ENCODE results near the gene FASN. TPM values are rescaled to one million over a fixed set of nuclear protein-coding genes. Genes with fewer than 3 reads are reported as not detected.

FASN gene
- total RNA-seq, 1 donor from 2014 or later = 90.9 TPM

DNA sequence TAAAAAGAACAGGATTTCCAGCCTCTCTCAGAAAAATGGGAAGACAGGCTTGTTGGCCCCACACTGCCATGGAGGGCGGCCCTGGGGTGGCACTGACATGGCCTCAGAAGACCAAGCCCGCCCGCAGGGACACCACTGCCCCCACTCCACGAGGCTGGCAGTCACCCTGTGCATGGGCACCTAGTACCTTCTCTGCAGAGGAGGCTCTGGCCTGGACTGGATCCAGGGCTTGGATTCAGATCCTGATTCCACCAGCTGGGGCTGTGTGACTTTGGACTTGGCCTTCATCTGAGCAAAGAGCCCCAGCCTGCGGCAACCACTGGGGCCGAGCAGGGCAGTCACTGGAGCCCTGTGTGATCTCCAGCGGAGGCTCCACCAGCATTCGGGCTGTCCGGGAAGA, 16.8 kb upstream of the FASN start:
- Histone ChIP-seq H3K27ac (no peak overlapping the region), H3K9me3 (no peaks in the 10 kb centered on the region), H3K27me3 (no peaks in the 10 kb centered on the region), H3K4me1 (no peaks in the 10 kb centered on the region), H3K36me3 (peaks cover 3 to 20% of the 10 kb centered on the region in 2 donors), H3K4me3 (no peak overlapping the region)
- DNase-seq (ENCODE audit: low spot score in 2 of 2) = no peak
- intact Hi-C loops (cut with DNase I) = no loop called here
- TF ChIP-seq, protein P1, sequence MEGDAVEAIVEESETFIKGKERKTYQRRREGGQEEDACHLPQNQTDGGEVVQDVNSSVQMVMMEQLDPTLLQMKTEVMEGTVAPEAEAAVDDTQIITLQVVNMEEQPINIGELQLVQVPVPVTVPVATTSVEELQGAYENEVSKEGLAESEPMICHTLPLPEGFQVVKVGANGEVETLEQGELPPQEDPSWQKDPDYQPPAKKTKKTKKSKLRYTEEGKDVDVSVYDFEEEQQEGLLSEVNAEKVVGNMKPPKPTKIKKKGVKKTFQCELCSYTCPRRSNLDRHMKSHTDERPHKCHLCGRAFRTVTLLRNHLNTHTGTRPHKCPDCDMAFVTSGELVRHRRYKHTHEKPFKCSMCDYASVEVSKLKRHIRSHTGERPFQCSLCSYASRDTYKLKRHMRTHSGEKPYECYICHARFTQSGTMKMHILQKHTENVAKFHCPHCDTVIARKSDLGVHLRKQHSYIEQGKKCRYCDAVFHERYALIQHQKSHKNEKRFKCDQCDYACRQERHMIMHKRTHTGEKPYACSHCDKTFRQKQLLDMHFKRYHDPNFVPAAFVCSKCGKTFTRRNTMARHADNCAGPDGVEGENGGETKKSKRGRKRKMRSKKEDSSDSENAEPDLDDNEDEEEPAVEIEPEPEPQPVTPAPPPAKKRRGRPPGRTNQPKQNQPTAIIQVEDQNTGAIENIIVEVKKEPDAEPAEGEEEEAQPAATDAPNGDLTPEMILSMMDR (IDR thresholded peaks at IDR 0.05) = no peak

DNA sequence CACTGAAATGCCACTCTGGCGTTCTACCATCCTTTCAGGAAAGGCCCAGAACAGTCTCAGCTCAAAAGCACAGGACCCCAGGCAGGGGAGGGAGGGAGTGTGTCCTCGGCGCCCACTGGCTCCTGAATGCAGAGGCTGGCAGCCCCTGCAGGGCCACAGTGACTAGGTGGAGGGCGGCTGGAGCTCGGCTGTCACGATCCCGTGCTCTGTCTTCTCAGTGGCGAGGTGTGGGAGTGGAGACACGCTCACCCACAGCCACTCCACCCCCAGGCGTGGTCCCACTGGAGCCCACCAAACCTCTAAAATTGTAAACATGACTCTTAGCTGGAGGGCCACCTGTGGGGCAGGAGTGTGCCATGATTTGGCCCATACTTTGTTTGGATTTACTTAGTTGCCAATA, 16.4 kb upstream of the FASN start:
- no peaks in the 10 kb centered on the region for H3K27me3 ChIP-seq
- H3K9me3 ChIP-seq = no peaks in the 10 kb centered on the region
- H3K4me1 ChIP-seq = no peaks in the 10 kb centered on the region
- no peak for DNase-seq (ENCODE audit: low spot score in 2 of 2)
- intact Hi-C loops (cut with DNase I) = no loop called here
- TF ChIP-seq, protein P1 (IDR thresholded peaks at IDR 0.05) = no peak
- no peak overlapping the region for H3K27ac ChIP-seq
- no peak overlapping the region for H3K4me3 ChIP-seq
- H3K36me3 ChIP-seq = peaks cover 3 to 20% of the 10 kb centered on the region in 2 donors

DNA sequence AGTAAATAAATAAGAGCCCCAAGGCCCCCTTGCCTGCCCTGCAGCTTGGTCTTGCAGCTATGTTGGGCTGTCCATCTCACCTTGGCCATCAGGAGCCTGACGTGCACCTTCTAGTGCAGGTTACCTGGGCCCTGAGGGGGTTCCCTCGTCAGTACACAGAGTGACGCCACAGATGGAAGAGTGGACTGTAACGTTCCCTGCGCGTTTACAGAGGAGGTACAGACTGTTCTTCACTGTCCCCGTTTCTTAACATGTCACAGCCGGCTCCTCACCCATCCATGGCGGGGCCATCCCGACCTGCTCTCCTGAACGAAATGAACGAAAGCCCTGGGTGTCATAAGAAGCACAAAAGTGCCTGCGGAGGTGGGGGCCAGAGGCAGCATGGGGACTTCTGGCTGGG, 15.9 kb upstream of the FASN start:
- Histone ChIP-seq H3K4me1 (no peaks in the 10 kb centered on the region), H3K27me3 (no peaks in the 10 kb centered on the region), H3K4me3 (no peak overlapping the region), H3K27ac (no peak overlapping the region), H3K36me3 (peaks cover 3 to 20% of the 10 kb centered on the region in 2 donors), H3K9me3 (no peaks in the 10 kb centered on the region)
- DNase-seq (ENCODE audit: low spot score in 2 of 2) = no peak
- TF ChIP-seq, protein P1 (IDR thresholded peaks at IDR 0.05) = no peak
- intact Hi-C loops (cut with DNase I) = no loop called here

DNA sequence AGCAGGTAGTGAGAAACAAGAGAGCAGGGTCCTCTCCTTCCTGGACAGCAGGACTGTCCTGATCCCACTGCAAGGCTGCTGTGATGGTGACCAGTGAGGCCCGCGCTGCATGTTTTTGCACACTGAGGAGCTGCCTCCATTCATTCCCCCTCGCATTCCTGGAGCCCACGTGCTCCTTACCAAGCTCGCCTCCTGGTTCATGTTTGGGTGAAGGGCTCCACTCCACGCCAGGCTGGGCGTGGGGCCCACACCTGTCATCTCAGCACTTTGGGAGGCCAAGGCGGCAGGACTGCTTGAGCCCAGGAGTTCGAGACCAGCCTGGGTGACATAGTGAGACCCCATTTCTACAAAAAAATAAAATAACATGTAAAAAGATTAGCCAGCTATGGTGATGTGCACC, 15.4 kb upstream of the FASN start:
- intact Hi-C loops (cut with DNase I) = no loop called here
- TF ChIP-seq, protein P1 (IDR thresholded peaks at IDR 0.05) = no peak
- no peak overlapping the region for H3K27ac ChIP-seq
- no peaks in the 10 kb centered on the region for H3K4me1 ChIP-seq
- no peaks in the 10 kb centered on the region for H3K27me3 ChIP-seq
- DNase-seq (ENCODE audit: low spot score in 2 of 2) = no peak
- H3K36me3 ChIP-seq = peaks cover 3 to 20% of the 10 kb centered on the region in 2 donors
- H3K9me3 ChIP-seq = no peaks in the 10 kb centered on the region
- no peak overlapping the region for H3K4me3 ChIP-seq

DNA sequence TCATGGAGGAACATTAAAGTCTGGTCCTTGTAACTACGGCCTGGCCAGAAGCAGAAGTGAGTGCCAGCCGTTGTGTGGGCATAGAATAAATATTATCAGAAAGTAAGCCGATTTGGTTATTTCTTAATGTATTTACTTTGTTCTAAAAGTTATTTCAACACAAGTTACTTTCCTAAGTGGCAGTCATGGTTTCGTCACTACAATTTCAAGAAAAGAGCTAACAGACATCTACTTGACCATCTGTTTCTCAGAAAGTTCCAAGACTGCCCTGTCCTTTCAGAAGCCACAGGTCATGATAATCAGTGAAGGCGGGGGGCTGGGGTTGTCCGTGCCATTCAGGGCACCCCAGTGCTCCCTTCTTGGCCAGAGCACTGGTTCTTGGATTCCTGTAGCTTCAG, 14.9 kb upstream of the FASN start:
- DNase-seq (ENCODE audit: low spot score in 2 of 2) = no peak
- intact Hi-C loops (cut with DNase I) = no loop called here
- Histone ChIP-seq H3K27me3 (no peaks in the 10 kb centered on the region), H3K9me3 (no peaks in the 10 kb centered on the region), H3K4me1 (no peaks in the 10 kb centered on the region), H3K4me3 (no peak overlapping the region), H3K27ac (no peak overlapping the region), H3K36me3 (peaks cover 3 to 20% of the 10 kb centered on the region in 2 donors)
- TF ChIP-seq, protein P1 (IDR thresholded peaks at IDR 0.05) = no peak

Data from ascending aorta (tissue), 2 donors.